ENCODE data around the gene DHRS7C.
A peak's percentile ranks its signal among the peaks of the same experiment; 100 is the strongest.

Gene DHRS7C

DNA sequence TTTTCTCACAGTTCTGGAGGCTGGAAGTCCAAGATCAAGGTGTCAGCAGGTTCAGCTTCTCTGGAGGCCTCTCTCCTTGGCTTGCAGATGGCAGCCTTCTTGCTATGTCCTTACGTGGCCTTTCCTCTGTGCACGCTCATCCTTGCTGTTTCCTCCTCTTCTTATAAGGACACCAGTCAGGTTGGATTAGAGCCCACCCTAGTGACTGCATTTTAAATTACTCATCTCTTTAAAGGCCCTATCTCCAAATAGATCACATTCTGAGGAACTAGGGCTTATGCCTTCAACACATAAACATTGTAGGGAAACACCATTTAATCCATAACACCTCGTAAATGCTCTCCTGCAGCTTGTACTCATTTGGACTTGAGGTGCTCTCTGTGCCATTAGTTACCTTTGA lies 36.3 kb downstream of the DHRS7C start:
- Histone ChIP-seq H3K9me3 (ENCODE audit: insufficient read depth, low read length) (no peaks in the 10 kb centered on the region), H3K4me3 (ENCODE audit: low read length) (no peak overlapping the region), H3K4me1 (ENCODE audit: low read length) (no peaks in the 10 kb centered on the region), H3K4me2 (ENCODE audit: low read length) (no peak overlapping the region), H3K79me2 (ENCODE audit: low read length) (no peaks in the 10 kb centered on the region), H3K36me3 (replicated peaks; ENCODE audit: low read depth, low read length) (no peaks in the 10 kb centered on the region), H3K27ac (ENCODE audit: low read length) (no peak overlapping the region), H2AFZ (ENCODE audit: low read depth, low read length) (no peak overlapping the region), H4K20me1 (ENCODE audit: insufficient read depth, low read length) (no peaks in the 10 kb centered on the region), H3K9ac (ENCODE audit: low read length) (no peak overlapping the region), H3K27me3 (ENCODE audit: low read depth, low read length) (no peaks in the 10 kb centered on the region; the same call in 1 of the 2 replicates)
- TF ChIP-seq EZH2phosphoT487 (IDR thresholded peaks at IDR 0.05; ENCODE audit: low read depth): no peak
- no peak for TF ChIP-seq CTCF (IDR thresholded peaks at IDR 0.05; ENCODE audit: low read depth, low read length)

DNA sequence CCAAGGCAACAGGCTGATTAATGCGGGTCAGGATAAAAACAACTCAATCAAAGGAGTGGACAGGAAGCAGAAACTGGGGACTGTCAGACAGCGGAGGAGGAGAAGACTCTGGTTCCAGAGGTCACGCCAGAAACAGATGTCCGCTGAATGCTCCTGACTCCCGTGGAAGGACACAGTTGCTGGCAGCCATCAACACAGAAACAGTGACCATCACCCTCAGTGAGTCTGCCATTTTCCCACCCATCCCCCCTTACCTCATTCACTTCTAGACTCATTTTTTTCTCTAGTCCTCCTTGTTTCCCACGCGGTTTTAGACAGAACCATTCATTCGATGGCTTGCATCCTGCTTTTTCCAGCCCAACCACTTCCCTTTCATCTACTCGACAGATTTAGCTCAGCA lies 40.9 kb downstream of the DHRS7C start:
- Histone ChIP-seq H3K9ac (ENCODE audit: low read length) (no peak overlapping the region), H3K27ac (ENCODE audit: low read length) (no peak overlapping the region), H3K4me1 (ENCODE audit: low read length) (no peaks in the 10 kb centered on the region), H3K79me2 (ENCODE audit: low read length) (no peaks in the 10 kb centered on the region), H3K4me3 (ENCODE audit: low read length) (no peak overlapping the region), H3K4me2 (ENCODE audit: low read length) (no peak overlapping the region), H3K36me3 (replicated peaks; ENCODE audit: low read depth, low read length) (no peaks in the 10 kb centered on the region), H3K9me3 (ENCODE audit: insufficient read depth, low read length) (no peaks in the 10 kb centered on the region), H3K27me3 (ENCODE audit: low read depth, low read length) (no peaks in the 10 kb centered on the region; the same call in 1 of the 2 replicates), H2AFZ (ENCODE audit: low read depth, low read length) (no peak overlapping the region), H4K20me1 (ENCODE audit: insufficient read depth, low read length) (no peaks in the 10 kb centered on the region)
- TF ChIP-seq CTCF (IDR thresholded peaks at IDR 0.05; ENCODE audit: low read depth, low read length) (no peak), EZH2phosphoT487 (IDR thresholded peaks at IDR 0.05; ENCODE audit: low read depth) (no peak)

- H3K9me3 ChIP-seq (ENCODE audit: insufficient read depth, low read length): no peaks in the 10 kb centered on the region
- H3K27me3 ChIP-seq (ENCODE audit: low read depth, low read length): no peaks in the 10 kb centered on the region
- no peak overlapping the region for H2AFZ ChIP-seq (ENCODE audit: low read depth, low read length)
- TF ChIP-seq CTCF (IDR thresholded peaks at IDR 0.05; ENCODE audit: low read depth, low read length) (no peak), EZH2phosphoT487 (IDR thresholded peaks at IDR 0.05; ENCODE audit: low read depth) (no peak)
- H3K4me3 ChIP-seq (ENCODE audit: low read length): no peak overlapping the region
- H3K27ac ChIP-seq (ENCODE audit: low read length): no peak overlapping the region
- H3K4me1 ChIP-seq (ENCODE audit: low read length): no peaks in the 10 kb centered on the region
- H4K20me1 ChIP-seq (ENCODE audit: insufficient read depth, low read length): no peaks in the 10 kb centered on the region
- H3K36me3 ChIP-seq (replicated peaks; ENCODE audit: low read depth, low read length): no peaks in the 10 kb centered on the region
- no peak overlapping the region for H3K4me2 ChIP-seq (ENCODE audit: low read length)
- no peaks in the 10 kb centered on the region for H3K79me2 ChIP-seq (ENCODE audit: low read length)
- H3K9ac ChIP-seq (ENCODE audit: low read length): no peak overlapping the region
Observed at GRCh38 chr17:9729735-9730420, 61.5 kb downstream of the DHRS7C start.

GRCh38 chr17:9729034-9729650 lies 62.2 kb downstream of the DHRS7C start:
- H3K4me2 ChIP-seq (ENCODE audit: low read length): no peak overlapping the region
- no peaks in the 10 kb centered on the region for H3K36me3 ChIP-seq (replicated peaks; ENCODE audit: low read depth, low read length)
- no peak overlapping the region for H3K4me3 ChIP-seq (ENCODE audit: low read length)
- H3K9ac ChIP-seq (ENCODE audit: low read length): no peak overlapping the region
- TF ChIP-seq EZH2phosphoT487 (IDR thresholded peaks at IDR 0.05; ENCODE audit: low read depth) (no peak), CTCF (IDR thresholded peaks at IDR 0.05; ENCODE audit: low read depth, low read length) (peak; percentile 77)
- H3K27ac ChIP-seq (ENCODE audit: low read length): no peak overlapping the region
- no peaks in the 10 kb centered on the region for H3K4me1 ChIP-seq (ENCODE audit: low read length)
- no peaks in the 10 kb centered on the region for H4K20me1 ChIP-seq (ENCODE audit: insufficient read depth, low read length)
- no peaks in the 10 kb centered on the region for H3K9me3 ChIP-seq (ENCODE audit: insufficient read depth, low read length)
- H3K79me2 ChIP-seq (ENCODE audit: low read length): no peaks in the 10 kb centered on the region
- no peaks in the 10 kb centered on the region for H3K27me3 ChIP-seq (ENCODE audit: low read depth, low read length)
- H2AFZ ChIP-seq (ENCODE audit: low read depth, low read length): no peak overlapping the region

Data from OCI-LY3 (cell line).